Tibial nerve (tissue), 3 donors: ENCODE data around the gene GAB1.

Experiments used
- POLR2A ChIP-seq, 2 donors: fragments of 450-650 bp; IDR thresholded peaks; one replicate each; pipeline ENCODE4 v1.6.1; 2017; ENCODE audit warnings: antibody characterized with exemption in 2 of 2, mild to moderate bottlenecking in 2 of 2, moderate library complexity in 2 of 2
- TF ChIP-seq, protein P1 (sequence below), 5 experiments: fragments of 200-600 bp in 3 of 5; fragments of 450-650 bp in 2 of 5; sonication (generic) in 3 of 5; IDR thresholded peaks; one replicate each; pipeline ENCODE4 v1.5.1; 2016 to 2019; ENCODE audit warnings: antibody characterized with exemption in 5 of 5, mild to moderate bottlenecking in 3 of 5, moderate library complexity in 2 of 5

DNA sequence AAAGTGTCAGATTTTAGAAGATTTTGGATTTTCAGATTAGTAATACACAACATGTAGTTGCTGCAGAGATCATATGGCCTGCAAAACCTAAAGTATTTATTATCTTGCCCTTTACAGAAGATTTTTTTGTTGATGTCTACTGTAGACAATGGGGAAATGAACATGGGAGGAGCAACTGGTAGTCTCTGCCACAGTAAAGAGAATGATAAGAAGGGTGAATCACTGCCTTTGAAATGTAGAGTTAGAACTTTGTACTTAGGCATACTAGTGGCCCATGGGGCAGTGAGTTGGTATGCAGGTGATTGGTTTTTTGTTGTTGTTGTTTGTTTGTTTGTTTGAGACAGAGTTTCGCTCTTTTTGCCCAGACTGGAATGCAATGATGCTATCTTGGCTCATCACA lies 50.1 kb downstream of the GAB1 start:
- TF ChIP-seq, protein P1, sequence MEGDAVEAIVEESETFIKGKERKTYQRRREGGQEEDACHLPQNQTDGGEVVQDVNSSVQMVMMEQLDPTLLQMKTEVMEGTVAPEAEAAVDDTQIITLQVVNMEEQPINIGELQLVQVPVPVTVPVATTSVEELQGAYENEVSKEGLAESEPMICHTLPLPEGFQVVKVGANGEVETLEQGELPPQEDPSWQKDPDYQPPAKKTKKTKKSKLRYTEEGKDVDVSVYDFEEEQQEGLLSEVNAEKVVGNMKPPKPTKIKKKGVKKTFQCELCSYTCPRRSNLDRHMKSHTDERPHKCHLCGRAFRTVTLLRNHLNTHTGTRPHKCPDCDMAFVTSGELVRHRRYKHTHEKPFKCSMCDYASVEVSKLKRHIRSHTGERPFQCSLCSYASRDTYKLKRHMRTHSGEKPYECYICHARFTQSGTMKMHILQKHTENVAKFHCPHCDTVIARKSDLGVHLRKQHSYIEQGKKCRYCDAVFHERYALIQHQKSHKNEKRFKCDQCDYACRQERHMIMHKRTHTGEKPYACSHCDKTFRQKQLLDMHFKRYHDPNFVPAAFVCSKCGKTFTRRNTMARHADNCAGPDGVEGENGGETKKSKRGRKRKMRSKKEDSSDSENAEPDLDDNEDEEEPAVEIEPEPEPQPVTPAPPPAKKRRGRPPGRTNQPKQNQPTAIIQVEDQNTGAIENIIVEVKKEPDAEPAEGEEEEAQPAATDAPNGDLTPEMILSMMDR (IDR thresholded peaks at IDR 0.05), result no peak
- TF ChIP-seq POLR2A (IDR thresholded peaks at IDR 0.05), result no peak
